ENCODE results near the gene ZNF540.

DNA sequence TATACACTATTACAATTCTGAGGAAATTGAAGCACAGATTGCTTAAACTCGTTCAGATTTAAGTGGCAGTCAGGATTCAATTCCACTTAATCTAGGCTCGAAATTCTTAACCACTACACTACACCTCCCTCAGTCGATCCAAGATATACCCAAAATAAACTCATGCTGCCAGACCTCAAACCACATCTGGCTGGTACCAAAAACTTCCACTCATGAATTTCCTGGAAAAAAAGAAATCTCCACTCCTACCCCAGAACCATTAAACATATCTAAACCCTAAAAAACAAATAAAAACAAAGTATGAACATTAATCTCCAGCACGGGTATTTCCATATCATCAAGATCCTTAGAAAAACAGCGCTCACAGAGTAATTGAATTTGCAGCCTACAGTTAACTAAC lies 59.4 kb downstream of the ZNF540 start:
- TF ChIP-seq POLR2A (IDR thresholded peaks at IDR 0.05; ENCODE audit: extremely low read depth, insufficient read length) = no peak
- TF ChIP-seq, protein P1, sequence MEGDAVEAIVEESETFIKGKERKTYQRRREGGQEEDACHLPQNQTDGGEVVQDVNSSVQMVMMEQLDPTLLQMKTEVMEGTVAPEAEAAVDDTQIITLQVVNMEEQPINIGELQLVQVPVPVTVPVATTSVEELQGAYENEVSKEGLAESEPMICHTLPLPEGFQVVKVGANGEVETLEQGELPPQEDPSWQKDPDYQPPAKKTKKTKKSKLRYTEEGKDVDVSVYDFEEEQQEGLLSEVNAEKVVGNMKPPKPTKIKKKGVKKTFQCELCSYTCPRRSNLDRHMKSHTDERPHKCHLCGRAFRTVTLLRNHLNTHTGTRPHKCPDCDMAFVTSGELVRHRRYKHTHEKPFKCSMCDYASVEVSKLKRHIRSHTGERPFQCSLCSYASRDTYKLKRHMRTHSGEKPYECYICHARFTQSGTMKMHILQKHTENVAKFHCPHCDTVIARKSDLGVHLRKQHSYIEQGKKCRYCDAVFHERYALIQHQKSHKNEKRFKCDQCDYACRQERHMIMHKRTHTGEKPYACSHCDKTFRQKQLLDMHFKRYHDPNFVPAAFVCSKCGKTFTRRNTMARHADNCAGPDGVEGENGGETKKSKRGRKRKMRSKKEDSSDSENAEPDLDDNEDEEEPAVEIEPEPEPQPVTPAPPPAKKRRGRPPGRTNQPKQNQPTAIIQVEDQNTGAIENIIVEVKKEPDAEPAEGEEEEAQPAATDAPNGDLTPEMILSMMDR (IDR thresholded peaks at IDR 0.05; ENCODE audit: low read depth, low read length) = no peak
- no peak for TF ChIP-seq MYC (IDR thresholded peaks at IDR 0.05; ENCODE audit: low read depth, low read length)
- TF ChIP-seq, protein P2, sequence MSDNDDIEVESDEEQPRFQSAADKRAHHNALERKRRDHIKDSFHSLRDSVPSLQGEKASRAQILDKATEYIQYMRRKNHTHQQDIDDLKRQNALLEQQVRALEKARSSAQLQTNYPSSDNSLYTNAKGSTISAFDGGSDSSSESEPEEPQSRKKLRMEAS (IDR thresholded peaks at IDR 0.05; ENCODE audit: low read depth, low read length) = no peak
